Suppressor macrophage treated with lipopolysaccharide for 1 hour (primary cell): ENCODE measurements around the gene PSD4.

Experiments
- DNase-seq, 3 donors: peaks; one replicate each; pipeline ENCODE4 v3.0.0-alpha.2; 2020 to 2022

Gene PSD4

DNA sequence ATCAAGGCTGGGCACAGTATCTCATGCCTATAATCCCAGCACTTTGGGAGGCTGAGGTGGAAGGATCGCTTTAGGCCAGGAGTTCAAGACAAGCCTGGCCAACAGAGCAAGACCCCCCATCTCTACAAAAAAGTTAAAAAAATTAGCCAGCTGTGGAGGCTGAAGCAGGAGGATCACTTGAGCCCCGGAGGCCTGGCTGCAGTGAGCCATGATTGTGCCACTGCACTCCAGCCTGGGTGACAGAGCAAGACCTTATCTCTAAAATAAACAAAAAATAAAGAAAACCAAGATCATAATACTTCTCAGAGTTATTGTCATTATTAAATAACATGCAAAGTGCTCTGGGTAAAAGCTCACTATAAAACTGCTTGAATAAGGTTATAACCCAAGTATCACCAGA lies 31.5 kb upstream of the PSD4 start:
- no peak for DNase-seq

DNA sequence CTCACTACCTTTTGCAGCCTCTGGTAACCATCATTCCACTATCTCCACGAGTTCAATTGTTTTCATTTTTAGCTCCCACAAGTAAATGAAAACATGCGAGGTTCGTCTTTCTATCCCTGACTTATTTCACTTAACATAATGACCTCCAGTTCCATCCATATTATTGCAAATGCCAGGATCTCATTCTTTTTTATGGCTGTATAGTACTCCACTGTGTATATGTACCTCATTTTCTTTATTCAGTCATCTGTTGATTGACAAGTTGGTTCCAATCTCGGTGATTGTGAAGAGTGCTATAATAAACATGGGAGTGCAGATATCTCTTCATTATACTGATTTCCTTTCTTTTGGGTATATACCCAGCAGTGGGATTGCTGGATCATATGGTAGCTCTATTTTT lies 29.5 kb upstream of the PSD4 start:
- no peak for DNase-seq

DNA sequence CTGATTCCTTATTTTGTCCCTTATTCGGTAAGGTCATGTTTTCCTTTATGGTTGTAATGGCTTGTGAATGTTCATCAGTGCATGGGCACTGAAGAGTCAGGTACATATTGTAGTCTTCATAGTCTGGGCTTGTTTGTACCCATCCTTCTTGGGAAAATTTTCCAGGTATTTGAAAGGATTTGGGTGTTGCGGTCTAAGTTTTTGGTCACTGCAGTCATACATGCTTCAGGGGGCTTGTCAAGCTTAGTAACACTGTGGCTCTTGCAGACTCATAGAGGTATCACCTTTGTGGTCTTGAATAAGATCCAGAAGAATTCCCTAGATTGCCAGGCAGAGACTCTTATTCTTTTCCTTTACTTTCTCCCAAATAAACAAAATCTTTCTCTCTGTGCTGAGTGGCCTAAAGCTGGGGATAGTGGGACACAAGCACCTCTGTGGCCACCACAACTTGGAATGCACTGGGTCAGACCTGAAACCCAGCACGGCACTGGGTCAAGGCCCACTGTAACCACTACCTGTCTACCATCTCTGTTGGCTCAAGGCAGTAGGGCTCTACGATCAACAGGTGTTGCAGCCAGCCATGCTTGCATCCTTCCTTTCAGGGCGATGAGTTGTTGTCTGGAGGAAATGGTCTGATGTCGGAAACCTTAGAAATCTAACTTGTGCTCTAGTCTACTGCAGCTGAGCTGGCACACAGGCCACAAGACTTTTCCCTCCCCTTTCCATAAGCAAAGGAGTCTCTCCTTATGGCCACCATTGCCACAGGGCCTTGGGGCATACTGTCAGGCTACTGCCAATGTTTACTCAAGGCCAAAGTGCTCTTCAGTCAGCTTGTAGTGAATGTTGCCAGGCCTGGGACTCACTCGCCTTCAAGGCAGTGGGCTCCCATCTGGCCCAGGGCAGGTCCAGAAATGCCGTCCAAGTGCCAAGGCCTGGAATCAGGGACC lies 24.9 kb upstream of the PSD4 start:
- no peak for DNase-seq

DNA sequence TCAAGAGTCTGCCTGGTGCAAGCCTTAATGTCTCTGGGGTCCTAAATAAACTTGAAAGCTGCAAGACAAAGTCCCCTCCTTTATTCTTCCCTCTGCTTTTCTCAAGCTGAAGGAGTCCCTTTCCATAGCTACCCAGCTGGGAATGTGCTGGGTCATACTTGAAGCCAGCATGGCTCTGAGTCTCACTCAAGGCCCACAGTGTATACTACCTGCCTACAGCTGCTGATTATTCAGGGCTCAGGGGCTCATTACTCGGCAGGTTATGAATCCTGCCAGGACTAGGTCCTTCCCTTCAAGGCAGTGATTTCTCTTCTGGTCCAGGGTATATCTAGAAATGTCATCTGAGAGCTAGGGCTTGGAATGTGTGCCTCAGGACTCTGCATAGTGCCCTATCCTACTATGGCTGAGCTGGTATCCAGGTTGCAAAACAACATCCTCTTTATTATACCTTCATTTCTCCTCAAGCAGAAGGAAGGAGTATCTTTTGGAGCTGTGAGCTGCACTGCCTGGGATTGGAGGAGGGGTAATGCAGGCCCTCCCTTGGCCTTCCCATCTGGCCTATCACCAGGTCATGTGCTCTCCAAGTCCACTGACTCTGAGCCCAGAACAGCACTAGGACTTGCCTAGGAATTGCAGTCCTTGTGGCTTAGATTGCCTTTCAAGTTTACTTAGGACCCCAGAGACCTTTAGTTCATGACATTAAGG lies 24.1 kb upstream of the PSD4 start:
- DNase-seq = no peak

DNA sequence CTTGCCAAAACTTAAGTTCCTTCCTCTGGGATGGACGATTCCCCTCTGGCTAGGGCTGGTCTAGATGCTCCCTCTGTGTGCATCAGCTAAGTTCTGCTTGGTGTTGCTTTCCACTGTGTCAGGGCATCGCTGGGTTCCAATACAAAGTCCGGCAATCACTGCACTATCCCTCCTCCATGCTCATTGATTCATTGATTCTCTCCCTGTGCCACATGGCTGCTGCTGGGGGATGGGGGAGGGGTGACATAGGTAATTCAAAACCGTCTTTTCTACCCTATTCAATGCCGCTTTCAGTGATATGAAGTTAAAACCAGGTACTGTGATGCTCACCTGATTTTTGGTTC lies 23.5 kb upstream of the PSD4 start:
- no peak for DNase-seq

DNA sequence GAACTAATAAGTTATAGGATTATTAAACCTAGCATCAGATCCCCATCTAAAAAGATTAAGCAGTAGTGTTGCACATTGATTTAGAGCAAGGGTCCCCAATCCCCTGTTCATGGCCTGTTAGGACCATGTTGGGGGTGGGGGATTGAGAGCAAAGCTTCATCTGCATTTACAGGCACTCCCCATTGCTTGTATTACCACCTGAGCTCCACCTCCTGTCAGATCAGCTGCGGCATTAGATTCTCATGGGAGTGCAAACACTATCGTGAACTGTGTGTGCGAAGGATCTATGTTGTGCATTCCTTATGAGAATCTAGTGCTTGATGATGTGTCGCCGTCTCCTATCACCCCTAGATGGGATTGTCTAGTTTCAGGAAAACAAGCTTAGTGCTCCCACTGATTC lies 18.4 kb upstream of the PSD4 start:
- DNase-seq = no peak

DNA sequence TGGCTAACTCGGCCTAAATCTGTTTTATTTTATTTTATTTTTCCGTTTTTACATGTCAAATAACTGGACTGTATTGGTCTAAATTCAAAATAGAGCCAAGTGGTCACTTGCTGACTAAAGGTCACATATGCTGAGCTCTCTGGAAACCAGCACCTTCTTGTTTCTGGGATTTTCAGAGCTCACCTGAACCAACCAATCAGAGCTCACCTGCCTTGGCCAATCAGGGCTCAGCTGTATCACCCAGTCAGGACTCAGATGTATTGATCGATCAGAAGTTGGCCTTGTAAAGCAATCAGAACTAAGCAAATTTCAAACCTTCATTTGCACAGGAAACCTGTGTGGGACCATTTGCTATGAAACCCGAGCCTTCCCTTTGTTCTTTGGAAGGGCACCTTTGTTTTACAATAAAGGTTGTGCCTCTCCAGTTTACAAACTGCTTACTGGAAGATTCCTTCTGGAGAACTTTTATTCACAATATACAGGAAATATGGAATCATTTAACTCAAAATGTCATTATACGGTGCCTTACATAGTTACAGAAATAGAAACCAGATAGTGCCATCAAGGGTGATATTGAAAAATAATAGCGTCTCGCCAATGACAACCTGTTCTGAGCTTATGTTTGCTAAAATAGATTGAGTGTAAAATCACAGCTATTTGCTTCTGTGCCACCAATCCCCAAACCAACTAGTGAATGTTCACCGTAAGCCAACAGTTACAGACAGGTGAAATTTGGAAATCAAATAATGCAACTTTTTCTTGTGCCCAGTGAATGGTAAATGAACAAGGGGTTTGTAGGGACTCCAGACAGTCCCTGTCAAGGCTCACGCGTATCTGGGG lies 17.3 kb upstream of the PSD4 start:
- no peak for DNase-seq

DNA sequence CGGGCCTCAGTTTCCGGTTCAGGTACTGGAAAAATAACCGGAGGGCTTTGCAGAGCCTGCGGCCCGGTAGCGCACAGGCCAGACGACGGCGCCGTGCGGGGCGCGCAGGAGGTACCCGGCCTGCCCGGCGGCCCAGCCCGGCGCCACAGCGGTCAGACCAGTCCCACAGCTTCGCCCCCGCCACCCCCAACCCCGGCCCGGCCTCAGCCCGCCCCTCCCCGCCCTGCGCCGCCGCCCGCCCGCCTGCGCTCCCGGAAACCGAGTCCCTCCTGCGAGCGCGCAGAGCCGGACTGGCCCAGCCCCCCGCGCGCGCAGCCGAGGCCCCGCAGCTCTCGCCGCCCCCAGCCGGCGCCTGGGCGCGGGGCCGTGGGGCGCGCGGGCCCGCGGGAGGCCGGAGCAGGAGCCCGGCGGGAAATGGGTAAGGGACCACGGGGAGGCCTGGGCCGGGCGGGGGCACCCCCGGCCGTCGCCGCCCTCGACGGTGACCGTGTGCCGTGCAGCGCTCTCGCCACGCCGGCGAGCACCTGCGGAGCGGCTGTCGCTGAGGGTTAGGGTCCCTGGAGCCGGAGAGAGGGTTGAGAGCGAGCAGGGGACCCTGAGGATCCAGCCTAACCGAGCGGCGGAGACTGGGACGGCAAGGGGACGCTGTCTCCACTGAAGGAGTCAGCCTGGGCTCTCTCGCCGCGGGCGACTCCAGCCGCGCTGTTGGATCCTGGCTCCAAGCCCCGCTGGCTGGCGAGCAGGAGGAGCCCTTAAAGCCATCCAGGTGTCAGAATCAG lies 16.5 kb upstream of the PSD4 start:
- DNase-seq = peak; percentile 31 to 65 (median 47)

DNA sequence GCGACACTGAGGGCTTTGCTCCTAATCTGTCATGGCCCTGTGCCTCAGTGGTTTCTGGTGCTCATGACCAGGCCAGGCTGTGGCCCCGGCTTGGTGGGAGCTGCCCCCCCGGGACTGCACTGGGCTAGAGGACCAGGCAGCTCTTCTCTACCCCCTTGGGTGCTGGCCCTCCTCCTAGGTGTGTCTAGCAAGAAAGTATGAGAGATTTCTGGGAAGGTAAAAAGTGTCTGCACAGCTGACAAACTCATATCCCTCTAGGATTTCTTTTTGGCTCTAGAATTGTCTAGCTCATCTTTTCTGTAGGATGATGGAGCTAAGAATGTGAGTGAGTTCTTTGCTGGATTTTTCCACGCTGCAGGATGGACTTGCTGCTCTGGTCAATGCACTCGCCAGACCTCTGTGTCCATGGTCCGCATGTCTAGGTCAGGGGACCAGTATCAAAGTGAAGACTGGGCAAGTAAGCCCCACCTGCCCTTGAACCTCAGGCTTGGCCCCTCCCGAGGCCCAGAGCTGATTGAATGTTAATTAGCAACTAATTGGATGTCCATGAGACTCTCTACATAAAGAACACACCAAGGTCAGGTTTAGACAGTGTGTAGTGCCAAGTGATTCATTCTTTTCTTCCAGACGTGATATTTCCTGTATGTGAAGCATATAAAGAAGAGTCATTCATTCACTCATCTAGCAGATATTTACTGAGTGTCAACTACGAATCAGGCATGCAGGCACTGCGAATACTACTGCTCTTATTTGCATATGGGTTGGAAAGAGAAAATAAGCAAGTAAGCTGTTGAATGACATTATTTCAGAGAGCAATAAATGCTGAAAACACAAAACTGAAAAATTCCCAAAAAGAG lies 15.6 kb upstream of the PSD4 start:
- peak in 2 of 3 donors; percentile 30 to 48 for DNase-seq

DNA sequence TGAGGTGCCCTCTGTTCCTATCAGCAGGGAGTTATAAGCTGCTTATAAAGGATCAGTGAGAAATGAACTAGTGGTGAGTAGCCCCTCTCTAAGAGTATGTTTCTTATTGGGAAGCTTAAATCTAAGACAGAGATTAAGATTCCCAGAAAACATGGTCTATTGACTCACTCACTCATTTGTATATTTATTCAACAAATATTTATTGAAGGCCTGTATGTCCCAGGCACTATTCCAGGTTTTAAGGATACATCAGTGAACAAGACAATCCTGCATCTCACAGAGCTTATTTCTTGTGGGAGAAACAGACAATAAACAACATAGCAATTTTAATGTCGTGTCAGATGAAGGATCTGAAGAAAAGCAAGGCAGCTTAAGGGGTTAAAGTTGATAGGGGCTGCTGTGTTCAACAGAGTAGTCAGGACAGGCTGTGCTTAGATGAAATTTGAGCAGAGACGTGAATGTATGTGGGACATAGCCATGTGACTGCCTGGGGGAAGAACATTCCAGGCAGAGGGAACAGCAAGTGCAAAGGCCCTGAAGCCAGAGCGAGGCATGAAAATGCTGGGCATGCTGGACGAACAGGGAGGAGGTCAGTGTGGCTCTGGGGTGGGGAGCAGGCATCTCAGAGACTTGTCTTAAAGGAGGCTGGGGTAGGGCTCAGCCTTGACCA lies 14.8 kb upstream of the PSD4 start:
- DNase-seq = no peak

DNA sequence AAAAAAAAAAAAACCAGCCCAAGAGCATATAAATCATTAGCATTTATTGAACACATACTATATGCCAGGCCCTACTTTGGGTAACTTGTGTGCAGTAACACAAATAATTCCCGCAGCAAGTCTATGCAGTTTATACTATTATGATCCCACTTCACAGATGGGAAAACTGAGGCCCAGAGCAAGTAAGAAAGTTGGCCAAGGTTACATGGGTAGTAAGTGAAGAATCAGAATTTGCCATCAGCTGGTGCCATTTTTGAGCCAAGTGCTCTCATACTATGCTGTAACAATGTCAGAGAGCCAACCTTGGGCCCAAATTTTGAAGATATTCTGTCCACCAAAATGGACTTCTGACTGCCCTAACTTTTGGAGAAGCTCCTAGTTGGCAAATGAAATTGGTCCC lies 13.5 kb upstream of the PSD4 start:
- DNase-seq = no peak

DNA sequence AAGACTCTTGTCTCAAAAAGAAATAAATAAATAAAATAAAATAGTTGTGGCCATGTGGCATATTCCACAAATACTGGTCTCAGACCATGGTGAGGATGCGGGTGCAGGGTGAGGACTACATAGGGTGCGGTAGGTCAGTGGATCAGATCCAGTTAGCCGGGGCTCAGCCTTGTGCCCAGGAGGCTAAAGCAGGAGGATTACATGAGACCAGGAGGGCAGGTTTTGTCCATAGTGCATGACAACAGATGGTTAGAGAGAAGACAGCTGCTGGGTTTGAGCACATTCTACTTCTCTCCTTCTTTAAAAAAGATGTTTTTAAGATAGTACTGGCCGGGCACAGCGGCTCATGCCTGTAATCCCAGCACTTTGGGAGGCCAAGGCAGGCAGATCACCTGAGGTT lies 12.8 kb upstream of the PSD4 start:
- DNase-seq = no peak

DNA sequence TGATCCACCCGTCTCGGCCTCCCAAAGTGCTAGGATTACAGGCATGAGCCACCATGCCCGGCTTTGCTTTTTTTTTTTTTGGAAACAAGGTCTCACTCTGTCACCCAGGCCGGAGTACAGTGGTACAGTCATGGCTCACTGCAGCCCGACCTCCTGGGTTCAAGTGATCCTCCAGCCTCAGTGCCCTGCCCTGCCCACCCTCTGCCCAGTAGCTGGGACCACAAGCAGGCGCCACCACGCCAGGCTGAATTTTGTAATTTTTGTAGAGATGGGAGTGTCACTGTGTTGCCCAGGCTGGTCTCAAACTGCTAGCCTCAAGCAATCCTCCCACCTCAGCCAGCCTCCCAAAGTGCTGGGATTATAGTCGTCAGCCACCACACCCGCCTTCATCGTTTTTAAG lies 11.6 kb upstream of the PSD4 start:
- no peak for DNase-seq

DNA sequence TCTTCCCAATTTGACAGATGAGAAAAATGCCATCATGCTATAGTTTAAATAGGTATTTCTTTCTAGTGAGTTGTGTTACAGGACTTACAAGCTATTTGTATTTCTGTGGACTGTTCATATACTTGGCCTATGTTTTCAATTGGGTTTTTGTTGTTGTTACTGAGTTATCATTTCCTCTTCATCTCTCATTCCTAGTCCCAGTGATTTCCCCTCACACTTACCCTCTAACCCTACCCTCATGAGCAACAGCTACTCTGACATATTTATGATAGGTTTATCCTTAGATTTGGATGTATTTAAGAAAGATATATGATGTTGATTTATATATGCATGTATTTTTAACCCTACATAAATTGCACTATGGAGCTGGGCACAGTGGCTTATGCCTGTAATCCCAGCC lies 10.9 kb upstream of the PSD4 start:
- no peak for DNase-seq

DNA sequence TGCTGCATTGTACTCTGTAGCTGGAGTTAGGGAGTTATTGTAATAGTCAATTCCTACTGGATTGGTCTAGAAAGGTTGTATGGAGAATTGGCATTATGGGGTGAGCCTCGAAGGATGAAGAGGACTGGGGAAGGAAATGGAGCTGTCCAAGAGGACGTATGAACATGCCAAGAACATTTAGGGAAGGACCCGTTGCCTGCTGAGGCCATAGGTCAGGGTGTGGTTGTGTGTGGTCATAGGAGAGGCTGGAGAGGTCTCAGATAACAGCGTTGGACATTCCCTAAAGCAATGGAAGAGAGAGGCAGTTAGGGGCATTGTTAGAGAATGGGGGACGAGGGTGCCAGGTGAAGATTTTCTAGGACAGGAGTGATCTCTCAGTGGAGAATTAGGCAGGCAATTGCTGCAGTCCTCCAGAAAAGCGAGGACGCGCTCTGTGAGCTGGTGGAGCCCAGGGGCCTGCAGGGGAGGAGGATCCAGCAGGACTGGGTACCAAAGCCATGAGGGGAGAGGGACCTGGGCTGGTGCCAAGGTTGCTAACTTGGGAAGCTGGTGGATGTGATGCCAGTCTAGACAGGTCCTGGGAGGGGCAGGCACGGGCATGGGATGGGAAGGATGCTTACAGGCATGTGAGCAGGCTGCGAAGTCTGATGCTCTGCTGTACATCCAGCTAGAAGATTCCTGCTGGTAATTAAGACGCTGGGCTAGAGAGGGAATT lies 9.4 kb upstream of the PSD4 start:
- no peak for DNase-seq

DNA sequence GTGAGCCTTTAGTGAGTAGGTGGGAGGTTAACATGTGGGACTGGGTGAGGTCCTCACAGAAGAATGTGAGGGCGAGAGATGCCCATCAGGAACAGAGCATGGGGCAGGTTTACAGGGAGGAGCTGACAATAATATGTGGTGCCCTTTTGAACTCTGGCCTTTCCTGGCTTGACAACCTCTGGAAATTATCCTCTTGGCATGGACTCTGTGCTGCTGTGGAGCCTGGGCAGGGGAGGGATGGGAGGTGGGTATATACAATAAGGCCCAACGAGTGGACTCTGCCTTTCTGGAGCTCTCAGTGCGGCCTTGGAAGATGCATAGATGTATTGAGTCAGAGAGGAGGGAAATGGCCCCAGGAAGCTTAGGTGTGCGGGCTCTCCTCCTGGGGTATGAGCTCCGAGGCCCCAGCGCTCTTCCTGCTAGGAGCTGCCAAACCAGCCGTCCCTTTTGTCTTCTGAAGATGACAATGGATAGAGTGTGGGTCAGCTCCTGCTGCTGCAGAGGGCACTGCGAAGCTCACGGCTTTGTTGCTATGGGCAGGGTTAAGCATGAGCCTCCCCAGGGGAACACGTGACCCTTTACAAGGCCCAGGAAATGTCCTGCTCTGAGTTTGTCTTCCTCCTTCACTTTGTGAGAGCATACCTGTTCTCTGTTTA lies 8.7 kb upstream of the PSD4 start:
- no peak for DNase-seq

DNA sequence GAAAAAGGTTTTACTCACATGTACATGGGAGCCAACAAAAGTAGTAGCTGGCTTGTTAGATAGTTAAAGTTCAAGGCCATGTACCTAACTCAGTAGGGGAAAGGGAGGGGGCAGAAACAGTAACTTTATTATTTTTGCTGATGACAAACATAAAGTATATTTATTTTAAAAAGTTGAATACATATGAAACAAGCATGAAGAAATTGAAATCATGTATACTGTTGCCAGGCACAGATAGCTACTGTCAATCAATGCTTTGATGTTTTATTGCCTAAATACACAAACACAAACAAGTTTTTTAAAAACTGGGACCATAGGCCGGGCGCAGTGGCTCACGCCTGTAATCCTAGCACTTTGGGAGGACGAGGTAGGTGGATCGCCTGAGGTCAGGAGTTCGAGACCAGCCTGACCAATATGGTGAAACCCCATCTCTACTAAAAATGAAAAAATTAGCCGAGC lies 7.6 kb upstream of the PSD4 start:
- DNase-seq = no peak

DNA sequence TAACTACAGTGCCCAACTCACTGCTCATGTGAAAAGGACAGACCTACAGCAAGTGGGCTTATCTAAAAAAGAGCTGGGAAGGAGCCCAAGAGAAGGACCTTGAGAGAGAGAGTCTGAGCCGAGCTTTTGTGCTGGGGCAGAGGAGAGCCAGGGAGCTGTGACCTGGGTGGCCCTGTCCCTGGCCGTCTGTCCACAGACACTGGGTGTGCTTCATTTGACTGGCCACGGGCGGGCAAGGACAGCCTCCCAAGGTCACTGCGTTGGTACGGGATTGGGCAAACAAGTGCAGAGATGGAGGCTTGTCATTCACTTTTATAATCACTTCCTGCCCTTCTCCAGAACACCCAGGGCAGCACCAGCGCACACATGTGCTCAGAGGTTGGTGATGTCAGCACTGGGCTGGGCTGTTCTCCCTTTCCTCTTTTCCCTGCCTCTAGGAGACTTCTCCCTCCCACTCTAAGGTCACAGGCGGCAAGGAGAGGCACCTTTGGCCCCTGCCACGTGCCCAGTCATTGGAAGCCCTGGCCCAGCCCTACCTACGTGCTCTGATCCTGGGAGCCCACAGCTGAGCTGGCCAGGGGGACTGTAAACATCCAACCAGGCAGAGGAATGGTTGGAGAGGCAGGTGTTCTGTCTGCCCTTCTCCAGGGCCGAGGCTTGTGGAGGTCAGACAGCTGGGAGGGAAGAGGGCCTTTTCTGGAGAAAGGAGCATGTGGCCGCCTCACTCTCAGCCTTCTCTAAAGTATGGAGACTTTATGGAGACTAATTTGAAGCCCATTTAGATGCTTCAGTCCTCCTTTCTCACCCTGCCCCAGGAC lies 6.4 kb upstream of the PSD4 start:
- peak; percentile 79 to 86 (median 83) for DNase-seq

DNA sequence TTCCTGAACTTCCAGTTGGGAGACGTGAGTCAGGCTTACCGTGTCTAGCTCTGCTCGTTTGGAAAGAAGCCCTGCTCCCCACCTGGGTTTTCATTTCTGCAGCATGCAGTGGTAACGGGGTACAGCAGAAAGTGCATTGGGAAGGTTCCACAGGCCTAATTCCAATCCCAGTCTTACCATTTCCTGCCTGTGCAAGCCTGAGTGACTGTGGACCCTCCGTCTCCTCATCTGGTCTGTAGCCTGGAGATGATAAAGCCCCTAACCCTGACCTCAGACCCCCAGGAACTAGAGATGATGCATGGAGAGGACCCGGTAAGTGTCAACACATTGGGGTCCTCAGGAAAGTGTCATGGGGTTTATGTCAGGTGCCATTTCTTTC lies 5.8 kb upstream of the PSD4 start:
- no peak for DNase-seq
